ENCODE data around the gene BAZ2A. TPM values are rescaled to one million over a fixed set of nuclear protein-coding genes. Genes with fewer than 3 reads are reported as not detected.

The BAZ2A gene
- polyA plus RNA-seq, 1 donor (not counting 4 experiments of a cell fraction or from before 2014, with no cell fraction given), result 55.7 TPM

GRCh38 chr12:56644654-56645053 is 14.5 kb upstream of the BAZ2A start:
- no peaks in the 10 kb centered on the region for H3K27me3 ChIP-seq (ENCODE audit: control insufficient read depth, extremely low read depth, insufficient read depth, low read length)
- peak overlapping the region; percentile 84 to 97 (median 92) for H3K4me3 ChIP-seq (ENCODE audit: control insufficient read depth in 2 of 3, extremely low read depth in 1 of 3, insufficient read depth in 2 of 3, low read depth in 1 of 3, low read length in 3 of 3)
- peaks cover 43% of the 10 kb centered on the region for H3K79me2 ChIP-seq (ENCODE audit: control insufficient read depth, insufficient read depth, low read length)
- TF ChIP-seq EZH2 (IDR thresholded peaks at IDR 0.05; ENCODE audit: low read length) (no peak), CTCF (optimal IDR thresholded peaks at IDR 0.05 in 1 of 3, IDR thresholded peaks at IDR 0.05 in 1 of 3, conservative IDR thresholded peaks at IDR 0.05 in 1 of 3; ENCODE audit: extremely low read depth in 1 of 3, insufficient read depth in 2 of 3, low read length in 3 of 3) (no peak)
- H3K27ac ChIP-seq (ENCODE audit: control insufficient read depth, insufficient read depth, low read length), result peak overlapping the region; percentile 90
- FAIRE-seq (no peak), DNase-seq (ENCODE audit: low read depth, low spot score) (no peak)
- H3K9me3 ChIP-seq (ENCODE audit: control insufficient read depth, low read depth, low read length), result no peaks in the 10 kb centered on the region
- no peaks in the 10 kb centered on the region for H3K9me1 ChIP-seq (ENCODE audit: control insufficient read depth, extremely low read depth, insufficient read depth, low read length)
- dilution Hi-C loops (cut with MboI; ENCODE audit: extremely low pct_ligation_motif_present, low sequenced_read_pairs), result no loop called here
- peaks cover 13% of the 10 kb centered on the region for H3K4me1 ChIP-seq (ENCODE audit: control insufficient read depth, extremely low read depth, insufficient read depth, low read length)
- H2AFZ ChIP-seq (ENCODE audit: control insufficient read depth, low read length), result no peak overlapping the region
- H3K36me3 ChIP-seq (ENCODE audit: control insufficient read depth in 2 of 2, extremely low read depth in 1 of 2, insufficient read depth in 2 of 2, low read length in 2 of 2), result peaks cover 21 to 30% of the 10 kb centered on the region in 2 experiments
- H3K9ac ChIP-seq (ENCODE audit: control insufficient read depth, extremely low read depth, insufficient read depth, low read length), result peak overlapping the region; percentile 96
- H4K20me1 ChIP-seq (ENCODE audit: control insufficient read depth, extremely low read depth, insufficient read depth, low read length), result peaks cover 8% of the 10 kb centered on the region
- peak overlapping the region; percentile 85 for H3K4me2 ChIP-seq (ENCODE audit: control insufficient read depth, extremely low read depth, insufficient read depth, low read depth, low read length)

- Histone ChIP-seq H3K4me1 (ENCODE audit: control insufficient read depth, extremely low read depth, insufficient read depth, low read length) (peaks cover 23% of the 10 kb centered on the region), H3K79me2 (ENCODE audit: control insufficient read depth, insufficient read depth, low read length) (peaks cover 43% of the 10 kb centered on the region), H2AFZ (ENCODE audit: control insufficient read depth, low read length) (no peak overlapping the region), H3K27ac (ENCODE audit: control insufficient read depth, insufficient read depth, low read length) (no peak overlapping the region), H3K36me3 (ENCODE audit: control insufficient read depth in 2 of 2, extremely low read depth in 1 of 2, insufficient read depth in 2 of 2, low read length in 2 of 2) (peaks cover 24 to 49% of the 10 kb centered on the region in 2 experiments), H4K20me1 (ENCODE audit: control insufficient read depth, extremely low read depth, insufficient read depth, low read length) (peaks cover 8% of the 10 kb centered on the region), H3K4me3 (ENCODE audit: control insufficient read depth in 2 of 3, extremely low read depth in 1 of 3, insufficient read depth in 2 of 3, low read depth in 1 of 3, low read length in 3 of 3) (no peak overlapping the region), H3K9ac (ENCODE audit: control insufficient read depth, extremely low read depth, insufficient read depth, low read length) (no peak overlapping the region), H3K4me2 (ENCODE audit: control insufficient read depth, extremely low read depth, insufficient read depth, low read depth, low read length) (no peak overlapping the region), H3K9me3 (ENCODE audit: control insufficient read depth, low read depth, low read length) (no peaks in the 10 kb centered on the region), H3K9me1 (ENCODE audit: control insufficient read depth, extremely low read depth, insufficient read depth, low read length) (no peaks in the 10 kb centered on the region), H3K27me3 (ENCODE audit: control insufficient read depth, extremely low read depth, insufficient read depth, low read length) (no peaks in the 10 kb centered on the region)
- TF ChIP-seq EZH2 (IDR thresholded peaks at IDR 0.05; ENCODE audit: low read length) (no peak), CTCF (optimal IDR thresholded peaks at IDR 0.05 in 1 of 3, IDR thresholded peaks at IDR 0.05 in 1 of 3, conservative IDR thresholded peaks at IDR 0.05 in 1 of 3; ENCODE audit: extremely low read depth in 1 of 3, insufficient read depth in 2 of 3, low read length in 3 of 3) (no peak)
- no peak for DNase-seq (ENCODE audit: low read depth, low spot score)
- FAIRE-seq, result no peak
- dilution Hi-C loops (cut with MboI; ENCODE audit: extremely low pct_ligation_motif_present, low sequenced_read_pairs), result no loop called here
Measured at GRCh38 chr12:56641219-56641618, 11.1 kb upstream of the BAZ2A start.
